SHP77 (cell line): ENCODE data around the gene SEC63.
A peak's percentile ranks its signal among the peaks of the same experiment; 100 is the strongest.
"Not testable (repeated sequence)": the region's sequence is repeated elsewhere in the genome, so short reads cannot be mapped to it uniquely, and the experiment has no call there.

Source experiments
- DNase-seq, 2 experiments: peaks; one replicate each; lab custom pipeline; 2025; lab: John Stamatoyannopoulos, UW

Gene SEC63

GRCh38 chr6:107928984-107929383 is 29.0 kb downstream of the SEC63 start:
- DNase-seq, result no peak

GRCh38 chr6:107926697-107927544 is 31.1 kb downstream of the SEC63 start:
- DNase-seq, result not testable (repeated sequence)

- DNase-seq, result no peak
These were observed 40.3 kb downstream of the SEC63 start for GRCh38 chr6:107917451-107918375.

- not testable (repeated sequence) for DNase-seq
These were observed 41.0 kb downstream of the SEC63 start for GRCh38 chr6:107916961-107917360.

GRCh38 chr6:107911692-107912091 is 46.3 kb downstream of the SEC63 start:
- no peak for DNase-seq

GRCh38 chr6:107894809-107895396 is 63.1 kb downstream of the SEC63 start:
- DNase-seq, result no peak

GRCh38 chr6:107890431-107890830 is 67.6 kb downstream of the SEC63 start:
- not testable (repeated sequence) for DNase-seq

GRCh38 chr6:107885950-107886349 is 72.1 kb downstream of the SEC63 start:
- DNase-seq, result not testable (repeated sequence)

GRCh38 chr6:107879941-107880340 is 78.1 kb downstream of the SEC63 start:
- DNase-seq, result no peak

- no peak for DNase-seq
These were observed 80.0 kb downstream of the SEC63 start for GRCh38 chr6:107877968-107878367.

- no peak for DNase-seq
These were observed 86.0 kb downstream of the SEC63 start for GRCh38 chr6:107871976-107872375.

- DNase-seq, result not testable (repeated sequence)
These were observed 86.5 kb downstream of the SEC63 start for GRCh38 chr6:107871512-107871911.

GRCh38 chr6:107871016-107871415 is 87.0 kb downstream of the SEC63 start:
- no peak for DNase-seq

- no peak for DNase-seq
These were observed 87.6 kb downstream of the SEC63 start for GRCh38 chr6:107870381-107870780.

GRCh38 chr6:107869871-107870270 is 88.1 kb downstream of the SEC63 start:
- DNase-seq, result no peak

- no peak for DNase-seq
These were observed 89.0 kb downstream of the SEC63 start for GRCh38 chr6:107868867-107869611.

GRCh38 chr6:107867302-107867615 is 90.7 kb downstream of the SEC63 start:
- DNase-seq, result no peak

- DNase-seq, result peak; percentile 25 to 27
These were observed 91.3 kb downstream of the SEC63 start for GRCh38 chr6:107866606-107867301.

GRCh38 chr6:107864226-107865127 is 93.5 kb downstream of the SEC63 start:
- no peak for DNase-seq

- DNase-seq, result no peak
These were observed 95.6 kb downstream of the SEC63 start for GRCh38 chr6:107862383-107862782.
